ENCODE measurements around the gene LATS2.

DNA sequence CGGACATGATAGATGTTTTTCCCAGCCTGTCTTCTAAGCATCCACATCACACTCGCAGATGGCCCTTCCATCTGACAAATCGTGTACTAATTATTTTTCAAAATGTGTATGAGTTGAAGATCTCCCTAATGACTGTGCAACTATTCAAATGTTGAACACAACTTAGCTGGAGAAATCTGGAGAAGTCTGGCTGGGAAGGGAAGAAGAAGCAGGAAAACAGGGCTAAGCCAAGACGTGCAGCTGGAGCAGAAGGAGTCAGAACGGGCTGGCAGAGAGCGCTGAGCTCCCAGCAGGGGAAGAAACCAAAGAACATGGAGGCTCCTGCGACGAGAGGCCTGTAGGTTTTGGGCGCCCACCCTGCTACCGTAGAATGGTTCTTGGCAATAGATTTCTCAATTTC, 13.2 kb upstream of the LATS2 start:
- TF ChIP-seq POLR2A (IDR thresholded peaks at IDR 0.05) = no peak
- TF ChIP-seq, protein P1, sequence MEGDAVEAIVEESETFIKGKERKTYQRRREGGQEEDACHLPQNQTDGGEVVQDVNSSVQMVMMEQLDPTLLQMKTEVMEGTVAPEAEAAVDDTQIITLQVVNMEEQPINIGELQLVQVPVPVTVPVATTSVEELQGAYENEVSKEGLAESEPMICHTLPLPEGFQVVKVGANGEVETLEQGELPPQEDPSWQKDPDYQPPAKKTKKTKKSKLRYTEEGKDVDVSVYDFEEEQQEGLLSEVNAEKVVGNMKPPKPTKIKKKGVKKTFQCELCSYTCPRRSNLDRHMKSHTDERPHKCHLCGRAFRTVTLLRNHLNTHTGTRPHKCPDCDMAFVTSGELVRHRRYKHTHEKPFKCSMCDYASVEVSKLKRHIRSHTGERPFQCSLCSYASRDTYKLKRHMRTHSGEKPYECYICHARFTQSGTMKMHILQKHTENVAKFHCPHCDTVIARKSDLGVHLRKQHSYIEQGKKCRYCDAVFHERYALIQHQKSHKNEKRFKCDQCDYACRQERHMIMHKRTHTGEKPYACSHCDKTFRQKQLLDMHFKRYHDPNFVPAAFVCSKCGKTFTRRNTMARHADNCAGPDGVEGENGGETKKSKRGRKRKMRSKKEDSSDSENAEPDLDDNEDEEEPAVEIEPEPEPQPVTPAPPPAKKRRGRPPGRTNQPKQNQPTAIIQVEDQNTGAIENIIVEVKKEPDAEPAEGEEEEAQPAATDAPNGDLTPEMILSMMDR (IDR thresholded peaks at IDR 0.05) = no peak

Measured in testis (tissue), 2 donors.